Dermis blood vessel endothelial cell (primary cell): ENCODE measurements around the gene TRABD. TPM values are rescaled to one million over a fixed set of nuclear protein-coding genes. Genes with fewer than 3 reads are reported as not detected.
A peak's percentile ranks its signal among the peaks of the same experiment; 100 is the strongest.

Experiments
- DNase-seq: peaks from one replicate; pipeline ENCODE4 v3.0.0; 2010
- total RNA-seq: library from RNA; depleted of rRNA; stranded (reverse); fragments of >200 nt; gene quantifications from 2 replicates; pipeline ENCODE4 v1.2.3, GENCODE V29; 2014

Gene TRABD
- total RNA-seq, 1 donor from 2014 or later: 25.2 TPM

- no peak for DNase-seq
These were observed 59.7 kb downstream of the TRABD start for GRCh38 chr22:50245214-50246072.

DNA sequence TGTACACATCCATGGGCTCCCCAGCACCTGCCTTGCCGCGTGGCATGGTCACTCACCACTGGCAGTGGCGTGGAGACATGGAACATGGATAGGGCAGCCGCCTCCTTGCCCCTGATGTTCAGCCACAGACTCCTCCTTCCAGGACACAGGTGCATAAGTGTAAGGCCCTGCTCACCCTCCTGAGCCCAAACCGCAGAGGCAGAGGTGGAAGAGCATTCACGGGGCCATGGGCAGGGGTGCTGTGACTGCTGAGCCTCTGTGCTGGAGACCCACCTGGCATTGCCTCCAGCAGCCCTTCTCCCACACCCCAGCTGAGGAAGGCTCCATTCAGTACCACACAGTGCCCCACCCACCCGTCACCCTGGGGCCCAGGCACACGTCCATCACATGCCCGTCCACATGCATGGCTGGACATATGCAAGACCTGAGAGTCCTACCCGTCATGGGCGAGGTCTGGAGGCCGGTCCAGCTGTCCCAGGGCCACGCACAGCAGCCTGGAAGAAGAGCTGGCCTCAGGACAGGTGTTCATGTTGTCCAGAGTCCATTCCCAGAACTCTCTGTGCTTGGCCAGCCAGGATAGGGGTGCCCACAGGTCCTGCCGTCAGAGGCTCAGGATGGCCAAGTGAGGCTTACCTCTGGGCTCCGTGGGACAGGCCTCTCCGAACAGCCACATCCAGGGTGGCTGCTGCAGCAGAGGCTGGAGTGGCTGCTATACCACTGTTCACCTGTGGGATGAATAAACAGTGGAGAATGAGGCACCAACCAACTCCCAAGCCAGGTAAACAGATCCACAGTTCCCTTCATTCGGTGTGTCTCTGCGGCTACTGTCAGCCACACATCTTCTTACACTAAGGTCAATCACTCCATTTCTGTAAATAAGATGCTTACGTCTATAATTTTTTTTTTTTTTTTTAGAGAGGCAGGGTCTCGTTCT, 60.8 kb downstream of the TRABD start:
- peak; percentile 13 for DNase-seq

GRCh38 chr22:50247748-50248147, 62.0 kb downstream of the TRABD start:
- peak; percentile 83 for DNase-seq

DNA sequence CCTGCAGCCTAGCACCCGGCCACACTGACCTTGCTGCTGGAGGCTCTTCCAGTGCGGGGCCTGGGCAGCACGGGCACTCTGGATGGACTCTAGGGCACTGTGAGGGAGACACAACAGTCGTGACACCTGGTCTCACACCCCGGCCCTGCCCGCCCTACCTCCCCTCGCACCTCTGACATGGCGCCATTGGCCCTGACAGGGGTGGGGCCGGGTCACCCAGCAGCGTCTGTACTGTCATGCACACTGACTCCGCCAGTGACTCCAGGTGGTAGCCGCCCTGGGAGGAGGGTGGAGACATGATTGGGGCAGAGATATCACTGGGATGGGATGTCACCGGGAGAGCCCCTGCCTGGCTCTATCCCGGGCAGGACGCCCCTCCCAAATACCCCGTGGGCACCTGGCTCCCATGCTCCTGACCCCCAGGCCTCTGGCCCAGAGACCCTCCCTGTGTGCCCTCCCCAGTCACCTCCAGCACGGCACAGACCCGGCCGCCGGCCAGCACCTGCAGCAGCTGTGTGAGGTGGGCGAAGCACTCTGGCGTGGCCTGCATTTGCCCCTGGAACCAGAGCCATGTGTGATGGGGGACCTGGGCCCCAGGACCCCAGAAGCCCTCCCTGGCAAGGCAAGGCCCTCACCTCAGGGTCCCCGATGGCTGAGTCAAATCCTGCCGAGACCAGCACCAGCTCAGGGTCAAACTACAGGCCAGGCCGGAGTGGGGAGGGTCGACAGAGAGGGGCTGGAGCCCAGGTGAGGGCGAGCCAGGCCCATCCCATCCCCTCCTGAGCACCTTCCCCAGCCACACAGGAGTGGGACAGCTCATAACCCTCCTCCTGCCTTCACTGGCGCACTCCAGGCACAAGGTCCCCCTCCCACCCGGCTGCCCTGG, 62.7 kb downstream of the TRABD start:
- no peak for DNase-seq

Other genes with a start within 250 kb of the TRABD start
- 463 and 464 TPM in 2 replicates for gene PIM3, start 225.1 kb upstream of the TRABD start, total RNA-seq
- gene IL17REL, start 173.1 kb upstream of the TRABD start, total RNA-seq: 0.05 and 0.17 TPM in 2 replicates
- not detected in 2 replicates for gene TTLL8, start 127.6 kb upstream of the TRABD start, total RNA-seq
- gene MLC1, start 100.5 kb upstream of the TRABD start, total RNA-seq: not detected in 2 replicates
- gene MOV10L1, start 95.9 kb upstream of the TRABD start, total RNA-seq: 19.4 and 35.1 TPM in 2 replicates
- gene PANX2, start 15.2 kb upstream of the TRABD start, total RNA-seq: 0.34 and 0.60 TPM in 2 replicates
- gene SELENOO, start 15.1 kb downstream of the TRABD start, total RNA-seq: 32.8 and 47.0 TPM in 2 replicates
- gene TUBGCP6, start 59.1 kb downstream of the TRABD start, total RNA-seq: 28.5 and 38.1 TPM in 2 replicates
- 35.2 and 39.5 TPM in 2 replicates for gene HDAC10, start 65.4 kb downstream of the TRABD start, total RNA-seq
- gene MAPK12, start 75.8 kb downstream of the TRABD start, total RNA-seq: 73.4 and 118 TPM in 2 replicates
- 21.4 and 41.7 TPM in 2 replicates for gene MAPK11, start 84.5 kb downstream of the TRABD start, total RNA-seq
- 96.1 and 135 TPM in 2 replicates for gene PLXNB2, start 121.7 kb downstream of the TRABD start, total RNA-seq
- gene DENND6B, start 141.1 kb downstream of the TRABD start, total RNA-seq: 1.3 and 3.6 TPM in 2 replicates
- 67.0 and 82.9 TPM in 2 replicates for gene PPP6R2, start 157.4 kb downstream of the TRABD start, total RNA-seq